GM12875 (cell line): ENCODE results near the gene CRACDL.

Experiments used
- H3K4me3 ChIP-seq: one replicate; pipeline ENCODE4 v1.5.1; 2011; ENCODE audit warnings: low read depth, low read length, control low read depth
- TF ChIP-seq, protein P1 (sequence below): IDR thresholded peaks from 2 replicates; pipeline ENCODE4 v1.5.1; 2011; ENCODE audit warnings: low read depth, mild to moderate bottlenecking, control low read depth, inconsistent platforms, low read length, moderate library complexity, borderline replicate concordance; ENCODE audit not compliant: insufficient read depth

Gene CRACDL

DNA sequence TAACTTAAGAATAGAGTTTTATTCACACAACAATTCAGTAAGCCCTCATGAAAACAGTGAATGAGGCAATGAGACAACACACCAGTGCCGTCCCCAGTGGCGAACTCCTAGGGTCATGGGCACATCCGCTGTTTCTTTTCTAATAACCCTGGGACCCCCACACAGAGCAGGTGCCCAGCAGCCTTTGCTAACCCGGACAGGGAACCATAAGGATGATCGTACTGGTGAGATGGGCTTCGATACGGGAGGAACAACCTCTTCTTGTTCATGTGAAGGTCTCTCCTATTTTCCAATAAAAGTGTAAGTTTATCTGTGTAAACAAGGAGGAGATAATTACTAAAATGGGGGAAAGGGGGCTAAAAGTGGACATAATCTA is 107.7 kb downstream of the CRACDL start:
- TF ChIP-seq, protein P1, sequence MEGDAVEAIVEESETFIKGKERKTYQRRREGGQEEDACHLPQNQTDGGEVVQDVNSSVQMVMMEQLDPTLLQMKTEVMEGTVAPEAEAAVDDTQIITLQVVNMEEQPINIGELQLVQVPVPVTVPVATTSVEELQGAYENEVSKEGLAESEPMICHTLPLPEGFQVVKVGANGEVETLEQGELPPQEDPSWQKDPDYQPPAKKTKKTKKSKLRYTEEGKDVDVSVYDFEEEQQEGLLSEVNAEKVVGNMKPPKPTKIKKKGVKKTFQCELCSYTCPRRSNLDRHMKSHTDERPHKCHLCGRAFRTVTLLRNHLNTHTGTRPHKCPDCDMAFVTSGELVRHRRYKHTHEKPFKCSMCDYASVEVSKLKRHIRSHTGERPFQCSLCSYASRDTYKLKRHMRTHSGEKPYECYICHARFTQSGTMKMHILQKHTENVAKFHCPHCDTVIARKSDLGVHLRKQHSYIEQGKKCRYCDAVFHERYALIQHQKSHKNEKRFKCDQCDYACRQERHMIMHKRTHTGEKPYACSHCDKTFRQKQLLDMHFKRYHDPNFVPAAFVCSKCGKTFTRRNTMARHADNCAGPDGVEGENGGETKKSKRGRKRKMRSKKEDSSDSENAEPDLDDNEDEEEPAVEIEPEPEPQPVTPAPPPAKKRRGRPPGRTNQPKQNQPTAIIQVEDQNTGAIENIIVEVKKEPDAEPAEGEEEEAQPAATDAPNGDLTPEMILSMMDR = no peak
- H3K4me3 ChIP-seq = no peak overlapping the region

- H3K4me3 ChIP-seq = no peak overlapping the region
- TF ChIP-seq, protein P1 = no peak
These were observed 108.2 kb downstream of the CRACDL start for GRCh38 chr2:98827625-98828368.

GRCh38 chr2:98826856-98827255 is 109.2 kb downstream of the CRACDL start:
- TF ChIP-seq, protein P1 = no peak

DNA sequence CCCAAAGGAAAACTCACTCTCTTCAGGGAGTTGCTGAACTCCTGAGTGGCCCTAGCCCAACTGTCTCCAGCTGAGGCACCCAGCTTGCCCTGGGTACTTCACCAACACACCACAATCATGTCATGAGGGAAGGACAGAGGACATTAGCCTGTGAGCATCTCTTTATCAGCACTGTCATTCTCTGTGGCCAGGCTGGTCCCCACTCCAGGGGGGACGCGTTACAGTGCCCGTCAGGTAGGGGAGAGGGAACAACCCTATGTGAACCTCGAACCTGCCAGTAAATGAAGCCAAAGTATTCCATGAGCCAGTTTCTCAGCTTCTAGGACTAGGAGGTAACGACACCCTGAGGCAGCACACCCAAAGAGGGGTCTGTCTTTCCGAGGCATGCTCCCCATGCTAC is 110.2 kb downstream of the CRACDL start:
- H3K4me3 ChIP-seq = no peak overlapping the region
- TF ChIP-seq, protein P1 = no peak

More at GRCh38 chr2:98826856-98827255, 109.2 kb downstream of the CRACDL start:
- H3K4me3 ChIP-seq = no peak overlapping the region

- no peak overlapping the region for H3K4me3 ChIP-seq
- TF ChIP-seq, protein P1 = no peak
These were observed 110.6 kb downstream of the CRACDL start for GRCh38 chr2:98825404-98825803.

GRCh38 chr2:98825020-98825350 is 111.0 kb downstream of the CRACDL start:
- H3K4me3 ChIP-seq = no peak overlapping the region
- TF ChIP-seq, protein P1 = no peak

GRCh38 chr2:98824256-98825019 is 111.6 kb downstream of the CRACDL start:
- no peak overlapping the region for H3K4me3 ChIP-seq
- TF ChIP-seq, protein P1 = no peak
